Renal pelvis (tissue), 4 donors: Measurements from ENCODE around the gene BOD1L2. TPM values are rescaled to one million over a fixed set of nuclear protein-coding genes. Genes with fewer than 3 reads are reported as not detected.

Experiments used
- DNase-seq: peaks from one replicate; pipeline ENCODE4 v3.0.0-alpha.2; 2013
- polyA plus RNA-seq, 3 donors: library from polyadenylated mRNA; unstranded; fragments of 120-200 nt; gene quantifications; one replicate each; pipeline ENCODE4 v1.2.1, GENCODE V29; 2013; ENCODE audit not compliant: insufficient read length in 3 of 3

The BOD1L2 gene
- polyA plus RNA-seq, 3 donors = not detected

GRCh38 chr18:57149531-57149930 lies 2.6 kb downstream of the BOD1L2 start:
- DNase-seq = no peak

GRCh38 chr18:57150081-57150480 lies 3.2 kb downstream of the BOD1L2 start:
- DNase-seq = no peak

DNA sequence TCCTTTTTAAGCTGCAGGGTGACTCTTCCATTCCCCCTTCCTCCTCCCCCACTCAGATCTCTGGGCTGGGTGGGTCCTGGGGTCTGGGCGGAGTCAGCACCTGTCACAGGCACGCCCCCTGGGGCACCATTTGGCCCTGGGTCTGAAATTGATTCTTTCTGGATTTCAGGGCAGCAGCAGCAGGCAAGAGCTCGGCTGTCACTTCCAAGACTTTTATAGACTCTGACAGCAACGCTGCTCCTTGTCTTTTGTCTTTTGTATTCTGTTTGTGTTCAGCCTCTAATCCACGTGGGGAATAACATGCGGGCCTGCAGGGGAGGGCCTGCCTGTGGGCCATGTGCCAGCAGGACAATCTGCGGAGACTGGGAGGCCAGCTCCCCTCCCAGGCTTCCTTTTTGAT lies 3.9 kb downstream of the BOD1L2 start:
- DNase-seq = no peak

- peak; percentile 4 for DNase-seq
These were observed 7.4 kb downstream of the BOD1L2 start for GRCh38 chr18:57154191-57154830.

DNA sequence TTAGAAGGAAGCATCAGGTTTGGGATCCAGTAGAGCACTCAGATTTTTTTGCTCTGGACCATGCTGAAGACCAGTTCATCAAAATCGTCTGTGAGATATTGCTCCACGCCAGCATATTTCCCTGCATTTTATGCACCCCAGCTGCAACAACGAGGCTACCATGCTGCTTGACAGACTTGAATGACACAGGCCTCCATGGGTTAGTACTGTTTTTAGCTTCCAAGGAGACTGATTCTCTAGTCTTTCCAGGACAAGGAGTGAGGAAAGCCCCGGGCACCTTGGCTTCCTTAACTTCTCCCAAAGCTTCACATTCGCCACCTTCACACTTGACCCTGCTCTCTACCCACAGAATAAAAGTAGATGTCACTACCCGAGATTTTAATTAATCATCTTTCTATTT lies 17.5 kb downstream of the BOD1L2 start:
- DNase-seq = no peak

- DNase-seq = no peak
These were observed 20.9 kb downstream of the BOD1L2 start for GRCh38 chr18:57167617-57168308.

- no peak for DNase-seq
These were observed 24.1 kb downstream of the BOD1L2 start for GRCh38 chr18:57171026-57171425.

- DNase-seq = no peak
These were observed 28.6 kb downstream of the BOD1L2 start for GRCh38 chr18:57175532-57175931.

DNA sequence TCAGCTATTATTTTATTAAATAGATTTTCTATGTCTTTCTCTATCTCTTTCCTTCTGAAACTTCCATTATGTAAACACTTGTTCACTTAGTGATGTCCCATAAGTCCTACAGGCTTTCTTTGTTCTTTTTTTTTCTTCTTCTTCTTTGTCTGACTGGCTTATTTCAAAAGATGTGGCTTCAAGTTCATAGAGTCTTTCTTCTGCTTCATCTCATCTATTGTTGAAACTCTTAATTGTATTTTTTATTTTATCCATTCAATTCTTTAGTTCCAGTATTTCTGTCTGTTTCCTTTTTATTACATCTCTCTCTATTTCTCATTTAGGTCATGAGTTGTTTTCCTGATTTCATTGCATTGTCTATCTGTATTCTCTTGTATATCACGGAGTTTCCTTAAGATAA lies 38.5 kb downstream of the BOD1L2 start:
- no peak for DNase-seq

DNA sequence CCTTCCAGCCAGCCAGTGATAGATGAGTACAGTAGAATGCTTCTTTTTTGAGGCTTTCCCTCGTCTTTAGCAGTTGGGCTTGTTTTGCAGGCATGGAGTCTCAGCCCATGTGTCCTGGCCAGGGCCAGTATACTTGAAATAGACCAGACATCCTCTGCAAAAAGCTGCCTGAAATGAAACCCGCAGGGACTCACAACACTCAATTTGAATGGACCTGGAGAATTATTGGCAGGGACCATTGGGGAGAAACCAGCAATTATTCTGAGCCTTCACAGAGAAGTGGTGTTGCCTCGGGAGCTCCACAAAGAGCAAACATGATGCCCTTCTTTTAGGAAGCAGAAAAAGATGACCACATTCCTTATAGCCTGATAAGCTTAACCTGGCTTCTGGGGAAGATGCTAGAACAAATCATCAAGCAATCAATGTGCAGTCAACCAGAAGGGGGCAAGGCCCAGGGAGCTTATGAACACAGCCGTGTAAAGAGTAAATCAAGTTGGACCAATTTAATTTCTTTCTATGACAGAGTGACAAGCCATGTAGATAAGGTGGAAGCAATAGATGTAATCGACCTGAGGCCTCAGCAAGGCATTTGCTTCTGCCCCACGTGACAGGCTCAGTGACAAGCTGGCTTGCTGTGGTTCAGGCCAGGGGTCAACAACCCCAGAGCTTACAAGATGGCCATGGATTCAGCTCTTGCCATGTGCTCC lies 42.1 kb downstream of the BOD1L2 start:
- no peak for DNase-seq

DNA sequence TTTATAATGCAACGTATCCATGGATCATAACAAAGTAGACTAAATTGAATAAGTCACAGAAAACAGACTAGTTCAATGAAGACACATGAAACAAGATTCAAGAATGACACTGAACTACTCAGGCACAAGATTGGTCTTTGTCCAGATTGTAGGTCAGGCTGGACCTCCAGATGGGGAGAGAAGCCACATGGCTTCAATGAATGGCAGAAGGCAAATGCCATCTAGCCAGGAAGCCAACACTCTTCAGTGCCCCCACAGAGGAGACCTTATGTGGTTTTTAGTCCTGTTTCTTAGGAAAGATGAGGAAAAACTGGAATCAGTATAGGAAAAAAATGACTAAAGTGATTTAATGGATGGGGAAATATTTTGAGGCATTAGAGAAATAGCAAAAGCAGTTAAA lies 43.1 kb downstream of the BOD1L2 start:
- DNase-seq = no peak

GRCh38 chr18:57194070-57194469 lies 47.2 kb downstream of the BOD1L2 start:
- no peak for DNase-seq

GRCh38 chr18:57194622-57195021 lies 47.7 kb downstream of the BOD1L2 start:
- DNase-seq = no peak

GRCh38 chr18:57195341-57195740 lies 48.5 kb downstream of the BOD1L2 start:
- DNase-seq = no peak

DNA sequence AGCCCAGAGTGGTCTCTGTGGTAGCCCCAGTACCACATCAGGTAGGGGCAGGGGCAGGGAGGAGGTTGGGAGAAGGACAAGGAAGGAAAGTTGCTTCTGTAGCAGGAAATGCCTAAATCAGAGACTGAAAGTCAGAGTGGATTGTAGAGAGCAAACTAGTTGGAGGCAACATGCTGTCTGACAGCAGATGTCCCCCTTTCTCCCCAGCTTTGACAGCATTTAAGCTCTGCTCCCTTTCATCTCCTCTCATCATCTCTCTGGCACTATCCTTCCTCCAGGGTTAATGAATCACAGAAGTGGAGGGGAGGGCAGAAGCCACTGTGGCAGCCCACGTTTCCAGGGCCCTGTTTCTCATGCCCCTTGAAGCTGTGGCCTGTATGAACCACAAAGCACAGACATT lies 50.4 kb downstream of the BOD1L2 start:
- DNase-seq = no peak

DNA sequence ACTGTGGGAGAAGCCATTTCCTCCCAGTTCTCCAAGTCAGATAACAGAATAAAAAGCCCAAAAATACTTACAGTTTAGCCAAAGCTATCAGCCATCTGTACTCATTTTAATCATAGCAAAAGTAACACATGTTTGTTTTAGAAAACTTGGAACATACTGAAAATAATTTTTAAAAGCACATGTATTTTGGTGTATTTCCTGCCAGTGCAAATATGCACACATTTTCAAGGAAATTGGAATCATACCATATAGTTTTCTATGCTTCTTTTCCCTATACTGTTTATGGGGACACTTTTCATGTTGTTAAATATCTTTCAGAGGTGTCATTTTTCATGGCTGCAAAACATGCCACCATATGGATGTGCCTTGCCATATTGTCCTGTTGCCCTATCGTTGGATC lies 51.2 kb downstream of the BOD1L2 start:
- DNase-seq = no peak

Other genes with a start within 250 kb of the BOD1L2 start
- under 1 TPM in 1 of 3 donors, not detected in 2; 0.09 TPM for gene ST8SIA3, start 205.5 kb downstream of the BOD1L2 start, polyA plus RNA-seq